Measurements from ENCODE around the gene RPP14.
"Not testable (repeated sequence)": the region's sequence is repeated elsewhere in the genome, so short reads cannot be mapped to it uniquely, and the experiment has no call there.

Gene RPP14

GRCh38 chr3:58305882-58306711, at the start of gene RPP14, which contains the start of gene HTD2:
Gene RPP14 (plus strand): TSS chr3:58306245. CDS start chr3:58310330, 4,085 bp downstream.
Gene HTD2 (plus strand): TSS chr3:58306520. CDS start chr3:58317614, 11,094 bp downstream.
- peak; percentile 90 to 91 for DNase-seq (ENCODE audit: low read depth in 2 of 2)

GRCh38 chr3:58256511-58256910, 49.5 kb upstream of the RPP14 start:
- no peak for DNase-seq (ENCODE audit: low read depth in 2 of 2)

GRCh38 chr3:58258392-58259055, 47.5 kb upstream of the RPP14 start:
- no peak for DNase-seq (ENCODE audit: low read depth in 2 of 2)

GRCh38 chr3:58260261-58260731, 45.7 kb upstream of the RPP14 start:
- no peak for DNase-seq (ENCODE audit: low read depth in 2 of 2)

- no peak for DNase-seq (ENCODE audit: low read depth in 2 of 2)
Observed at GRCh38 chr3:58260733-58261132, 45.3 kb upstream of the RPP14 start.

GRCh38 chr3:58261954-58262666, 43.9 kb upstream of the RPP14 start:
- no peak for DNase-seq (ENCODE audit: low read depth in 2 of 2)

- DNase-seq (ENCODE audit: low read depth in 2 of 2), result no peak
Observed at GRCh38 chr3:58266577-58266976, 39.5 kb upstream of the RPP14 start.

- not testable (repeated sequence) for DNase-seq (ENCODE audit: low read depth in 2 of 2)
Observed at GRCh38 chr3:58267543-58267942, 38.5 kb upstream of the RPP14 start.

GRCh38 chr3:58269356-58269755, 36.7 kb upstream of the RPP14 start:
- no peak for DNase-seq (ENCODE audit: low read depth in 2 of 2)

GRCh38 chr3:58270485-58270884, 35.6 kb upstream of the RPP14 start:
- DNase-seq (ENCODE audit: low read depth in 2 of 2), result no peak

GRCh38 chr3:58271901-58272501, 34.0 kb upstream of the RPP14 start:
- peak; percentile 76 for DNase-seq (ENCODE audit: low read depth in 2 of 2)

- DNase-seq (ENCODE audit: low read depth in 2 of 2), result no peak
Observed at GRCh38 chr3:58272891-58273290, 33.2 kb upstream of the RPP14 start.

- DNase-seq (ENCODE audit: low read depth in 2 of 2), result not testable (repeated sequence)
Observed at GRCh38 chr3:58273362-58273761, 32.7 kb upstream of the RPP14 start.

- DNase-seq (ENCODE audit: low read depth in 2 of 2), result no peak
Observed at GRCh38 chr3:58274027-58274614, 31.9 kb upstream of the RPP14 start.

- DNase-seq (ENCODE audit: low read depth in 2 of 2), result no peak
Observed at GRCh38 chr3:58281069-58281468, 25.0 kb upstream of the RPP14 start.

GRCh38 chr3:58285334-58285733, 20.7 kb upstream of the RPP14 start:
- DNase-seq (ENCODE audit: low read depth in 2 of 2), result no peak

GRCh38 chr3:58287354-58287753, 18.7 kb upstream of the RPP14 start:
- DNase-seq (ENCODE audit: low read depth in 2 of 2), result no peak

GRCh38 chr3:58288011-58288728, 17.9 kb upstream of the RPP14 start:
- DNase-seq (ENCODE audit: low read depth in 2 of 2), result no peak

GRCh38 chr3:58288964-58289613, 17.0 kb upstream of the RPP14 start:
- not testable (repeated sequence) for DNase-seq (ENCODE audit: low read depth in 2 of 2)

GRCh38 chr3:58290446-58290845, 15.6 kb upstream of the RPP14 start:
- not testable (repeated sequence) for DNase-seq (ENCODE audit: low read depth in 2 of 2)
